T-cell (primary cell): ENCODE measurements around the gene APC2. TPM values are rescaled to one million over a fixed set of nuclear protein-coding genes. Genes with fewer than 3 reads are reported as not detected.

Experiments used
- ATAC-seq, 4 experiments: fragments of 200-7000 bp in 3 of 4; fragments of 150-1000 bp in 1 of 4; cut with Tn5 transposase; replicated peaks in 1 of 4; 1 replicate in 3 of 4; 2 replicates in 1 of 4; pipeline ENCODE4 v1.10.0; 2021; ENCODE audit warnings: moderate library complexity in 3 of 4, mild to moderate bottlenecking in 2 of 4, moderate number of reproducible peaks in 1 of 4
- CTCF ChIA-PET, 2 donors: fragments of 300-600 bp; sonication (Branson Sonifier 250); formaldehyde crosslinking; loops; one replicate each; lab custom pipeline; 2022; ENCODE audit warnings: antibody characterized with exemption in 2 of 2; lab: Charles Lee
- POLR2A ChIA-PET, 2 donors: fragments of 300-600 bp; sonication (Branson Sonifier 250); formaldehyde crosslinking; loops; one replicate each; lab custom pipeline; 2022; ENCODE audit warnings: antibody characterized with exemption in 2 of 2; lab: Charles Lee
- DNase-seq, 35 experiments: peaks; one replicate each; pipeline versions ENCODE4 v3.0.0 to v3.0.0-alpha.2; 2013 to 2023
- H3K27ac ChIP-seq: one replicate; pipeline ENCODE4 v1.5.1; 2013; ENCODE audit warnings: low read length
- H3K27me3 ChIP-seq, 2 experiments: replicated peaks in 1 of 2; 1 replicate in 1 of 2; 2 replicates in 1 of 2; pipeline versions ENCODE4 v1.6.1 to v1.7.0; 2013; ENCODE audit warnings: low read length in 1 of 2, mixed read lengths in 1 of 2; ENCODE audit not compliant: control insufficient read depth in 2 of 2, insufficient read depth in 2 of 2; ENCODE audit errors: extremely low read depth in 1 of 2
- H3K36me3 ChIP-seq, 2 donors: 1 replicate in 1 of 2; 2 replicates in 1 of 2; pipeline versions ENCODE4 v1.6.1 to v1.7.0; 2013; ENCODE audit warnings: low read length in 1 of 2; ENCODE audit not compliant: control insufficient read depth in 2 of 2, insufficient read depth in 1 of 2; ENCODE audit errors: extremely low read depth in 1 of 2
- H3K4me1 ChIP-seq, 2 experiments: 1 replicate in 1 of 2; 2 replicates in 1 of 2; pipeline versions ENCODE4 v1.6.1 to v1.7.0; 2013; ENCODE audit warnings: low read length in 2 of 2, mixed read lengths in 1 of 2; ENCODE audit not compliant: insufficient read depth in 2 of 2, control insufficient read depth in 1 of 2; ENCODE audit errors: extremely low read depth in 1 of 2
- H3K4me3 ChIP-seq, 2 donors: 1 replicate in 1 of 2; 2 replicates in 1 of 2; pipeline versions ENCODE4 v1.5.1 to v1.7.0; 2013; ENCODE audit warnings: mild to moderate bottlenecking in 2 of 2, low read length in 1 of 2, moderate library complexity in 1 of 2; ENCODE audit not compliant: control insufficient read depth in 1 of 2; ENCODE audit errors: extremely low read depth in 1 of 2
- H3K9me3 ChIP-seq: 2 replicates; pipeline ENCODE4 v1.7.0; 2013
- H3K27ac Mint-ChIP-seq, 2 donors: one replicate each; pipeline ENCODE4 v1.8.0; 2020 to 2021; ENCODE audit warnings: mild to moderate bottlenecking in 2 of 2, mixed read lengths in 2 of 2
- H3K27me3 Mint-ChIP-seq, 2 donors: one replicate each; pipeline ENCODE4 v1.8.0; 2021 to 2022; ENCODE audit warnings: mixed read lengths in 2 of 2
- H3K36me3 Mint-ChIP-seq: one replicate; pipeline ENCODE4 v1.8.0; 2021; ENCODE audit warnings: mixed read lengths
- H3K4me1 Mint-ChIP-seq, 3 donors: one replicate each; pipeline ENCODE4 v1.8.0; 2020 to 2022; ENCODE audit warnings: mixed read lengths in 3 of 3, mild to moderate bottlenecking in 1 of 3
- H3K4me3 Mint-ChIP-seq, 3 donors: one replicate each; pipeline ENCODE4 v1.8.0; 2020 to 2022; ENCODE audit warnings: mild to moderate bottlenecking in 3 of 3, mixed read lengths in 3 of 3, moderate library complexity in 3 of 3
- H3K9me3 Mint-ChIP-seq, 3 donors: one replicate each; pipeline ENCODE4 v1.8.0; 2020 to 2022; ENCODE audit warnings: mixed read lengths in 3 of 3
- WGBS: methylation state at CpG from one replicate; pipeline ENCODE4 v1.1.5; 2013; ENCODE audit warnings: missing lambda C conversion rate; ENCODE audit not compliant: insufficient coverage; 5-methylcytosine and 5-hydroxymethylcytosine counted together
- total RNA-seq, 35 experiments: library from RNA in 6 of 35; stranded (reverse) in 6 of 35; fragments of 120-200 nt in 1 of 35; gene quantifications; one replicate each; pipeline versions ENCODE4 v1.2.1 to v1.2.4 and lab custom pipeline; 2013 to 2026

The APC2 gene
- total RNA-seq, 5 donors from 2014 or later (not counting 1 experiment from before 2014, with no cell fraction given), result 0.08 to 0.29 (median 0.13) TPM

GRCh38 chr19:1471010-1471514, 21.1 kb downstream of the APC2 start:
- H3K4me1 Mint-ChIP-seq, result peaks cover 11 to 19% (median 12%) of the 10 kb centered on the region in 3 donors
- Histone ChIP-seq H3K9me3 (no peaks in the 10 kb centered on the region), H3K36me3 (peaks cover 5 to 8% of the 10 kb centered on the region in 2 donors), H3K4me3 (peak overlapping the region; percentile 53 to 72), H3K27ac (no peak overlapping the region), H3K27me3 (peaks cover 0 to 60% of the 10 kb centered on the region in 2 experiments), H3K4me1 (peaks cover 11 to 68% of the 10 kb centered on the region in 2 experiments)
- peak; percentile 21 to 30 (median 26) for ATAC-seq
- peak in 1 of 35 experiments; percentile 44 for DNase-seq
- peak overlapping the region; percentile 64 to 78 (median 71) for H3K4me3 Mint-ChIP-seq
- peaks cover 0 to 7% of the 10 kb centered on the region in 2 donors for H3K27me3 Mint-ChIP-seq
- 14% methylated on average over 20 of the region's 28 CpGs for WGBS
- ChIA-PET POLR2A (interaction anchor here in 1 of 2 donors (0.6 kb wide), 1 partner anchor 202 kb away, joined by 4 read pairs; the partner anchor contains the start of gene CIRBP), CTCF (no interaction called here)
- no peak overlapping the region for H3K27ac Mint-ChIP-seq
- no peaks in the 10 kb centered on the region for H3K9me3 Mint-ChIP-seq
- no peaks in the 10 kb centered on the region for H3K36me3 Mint-ChIP-seq

DNA sequence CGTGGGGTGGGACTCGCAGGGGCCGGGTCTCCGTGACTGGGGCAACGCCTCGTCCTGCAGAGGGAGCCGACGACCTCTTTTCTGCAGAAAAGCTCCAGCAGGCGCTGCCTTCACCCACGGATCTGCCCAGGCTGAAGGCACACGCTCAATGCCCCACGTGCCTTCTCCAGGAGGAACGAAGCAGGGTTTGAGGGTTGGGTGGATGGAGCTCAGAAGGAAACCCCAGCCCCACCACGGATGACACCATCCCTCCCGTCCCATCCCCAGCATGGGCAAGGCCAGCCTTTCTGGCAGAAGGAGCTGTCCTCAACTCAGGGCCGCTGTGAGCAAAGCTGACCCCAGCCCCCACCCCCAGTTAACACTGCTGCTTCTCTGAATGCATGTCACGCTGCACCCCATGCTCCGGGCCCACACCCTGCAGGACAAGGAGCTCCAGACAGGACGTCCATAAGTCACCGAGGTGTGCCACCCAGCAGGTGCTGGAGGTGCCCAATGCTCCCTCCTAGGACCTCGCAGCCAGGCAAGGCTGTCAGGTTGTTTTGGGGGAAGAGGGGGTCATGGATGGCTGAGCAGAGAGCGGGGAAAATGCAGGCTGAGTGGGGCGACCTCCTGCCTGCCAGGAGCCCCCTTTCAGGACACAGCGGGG, 21.7 kb downstream of the APC2 start:
- no peaks in the 10 kb centered on the region for H3K9me3 Mint-ChIP-seq
- Histone ChIP-seq H3K4me3 (peak overlapping the region in 1 of 2 donors; percentile 72), H3K36me3 (peaks cover 8 to 11% of the 10 kb centered on the region in 2 donors), H3K9me3 (no peaks in the 10 kb centered on the region), H3K27me3 (peaks cover 0 to 55% of the 10 kb centered on the region in 2 experiments), H3K27ac (no peak overlapping the region), H3K4me1 (peaks cover 11 to 66% of the 10 kb centered on the region in 2 experiments)
- no peak overlapping the region for H3K27ac Mint-ChIP-seq
- ATAC-seq, result peak in 3 of 4 experiments; percentile 7 to 37 (median 11)
- CTCF ChIA-PET, result no interaction called here
- POLR2A ChIA-PET, result interaction anchor here in 1 of 2 donors (0.6 kb wide), 1 partner anchor 203 kb away, joined by 4 read pairs; the partner anchor contains the start of gene CIRBP
- H3K36me3 Mint-ChIP-seq, result no peaks in the 10 kb centered on the region
- 41% methylated on average over 15 of the region's 24 CpGs for WGBS
- H3K27me3 Mint-ChIP-seq, result peaks cover 0 to 7% of the 10 kb centered on the region in 2 donors
- peaks cover 12 to 22% (median 13%) of the 10 kb centered on the region in 3 donors for H3K4me1 Mint-ChIP-seq
- DNase-seq, result peak in 4 of 35 experiments; percentile 29 to 47 (median 35)
- peak overlapping the region; percentile 64 to 78 (median 66) for H3K4me3 Mint-ChIP-seq

GRCh38 chr19:1472231-1473084, 22.5 kb downstream of the APC2 start:
- Histone ChIP-seq H3K9me3 (no peaks in the 10 kb centered on the region), H3K27ac (no peak overlapping the region), H3K27me3 (peaks cover 0 to 48% of the 10 kb centered on the region in 2 experiments), H3K4me1 (peaks cover 7 to 64% of the 10 kb centered on the region in 2 experiments), H3K4me3 (no peak overlapping the region), H3K36me3 (peaks cover 8 to 12% of the 10 kb centered on the region in 2 donors)
- no peaks in the 10 kb centered on the region for H3K36me3 Mint-ChIP-seq
- peaks cover 16 to 26% (median 18%) of the 10 kb centered on the region in 3 donors for H3K4me1 Mint-ChIP-seq
- no peaks in the 10 kb centered on the region for H3K9me3 Mint-ChIP-seq
- no peak overlapping the region for H3K27ac Mint-ChIP-seq
- WGBS, result 66% methylated on average over 18 of the region's 44 CpGs
- no peak for DNase-seq
- ChIA-PET POLR2A (no interaction called here), CTCF (no interaction called here)
- peaks cover 0 to 7% of the 10 kb centered on the region in 2 donors for H3K27me3 Mint-ChIP-seq
- H3K4me3 Mint-ChIP-seq, result peak overlapping the region in 2 of 3 donors; percentile 41 to 78
- no peak for ATAC-seq

- H3K27ac ChIP-seq, result no peak overlapping the region
- peaks cover 19 to 28% (median 24%) of the 10 kb centered on the region in 3 donors for H3K4me1 Mint-ChIP-seq
- no peaks in the 10 kb centered on the region for H3K36me3 Mint-ChIP-seq
- POLR2A ChIA-PET, result no interaction called here
- no peak overlapping the region for H3K4me3 ChIP-seq
- H3K27me3 Mint-ChIP-seq, result peaks cover 0 to 6% of the 10 kb centered on the region in 2 donors
- H3K27me3 ChIP-seq, result peaks cover 0 to 42% of the 10 kb centered on the region in 2 experiments
- peaks cover 8 to 12% of the 10 kb centered on the region in 2 donors for H3K36me3 ChIP-seq
- 96% methylated on average over 6 of the region's 20 CpGs for WGBS
- H3K27ac Mint-ChIP-seq, result no peak overlapping the region
- CTCF ChIA-PET, result no interaction called here
- ATAC-seq (no peak), DNase-seq (no peak)
- H3K9me3 ChIP-seq, result no peaks in the 10 kb centered on the region
- H3K4me1 ChIP-seq, result peaks cover 6 to 65% of the 10 kb centered on the region in 2 experiments
- H3K4me3 Mint-ChIP-seq, result peak overlapping the region in 2 of 3 donors; percentile 21 to 35
- H3K9me3 Mint-ChIP-seq, result no peaks in the 10 kb centered on the region
Measured at GRCh38 chr19:1473085-1473851, 23.3 kb downstream of the APC2 start.

- no peak for ATAC-seq
- Mint-ChIP-seq H3K9me3 (no peaks in the 10 kb centered on the region), H3K36me3 (no peaks in the 10 kb centered on the region), H3K27ac (no peak overlapping the region), H3K4me3 (no peak overlapping the region), H3K4me1 (peaks cover 22 to 32% (median 30%) of the 10 kb centered on the region in 3 donors), H3K27me3 (peaks cover 0 to 6% of the 10 kb centered on the region in 2 donors)
- H3K4me3 ChIP-seq, result no peak overlapping the region
- no peak for DNase-seq
- no peaks in the 10 kb centered on the region for H3K9me3 ChIP-seq
- H3K27me3 ChIP-seq, result peaks cover 0 to 38% of the 10 kb centered on the region in 2 experiments
- CTCF ChIA-PET, result no interaction called here
- WGBS, result 93% methylated on average over 26 of the region's 31 CpGs
- H3K4me1 ChIP-seq, result peaks cover 9 to 64% of the 10 kb centered on the region in 2 experiments
- no peak overlapping the region for H3K27ac ChIP-seq
- H3K36me3 ChIP-seq, result peaks cover 8 to 12% of the 10 kb centered on the region in 2 donors
- POLR2A ChIA-PET, result no interaction called here
Measured at GRCh38 chr19:1474011-1474764, 24.3 kb downstream of the APC2 start.
